ENCODE results near the gene ENG.

DNA sequence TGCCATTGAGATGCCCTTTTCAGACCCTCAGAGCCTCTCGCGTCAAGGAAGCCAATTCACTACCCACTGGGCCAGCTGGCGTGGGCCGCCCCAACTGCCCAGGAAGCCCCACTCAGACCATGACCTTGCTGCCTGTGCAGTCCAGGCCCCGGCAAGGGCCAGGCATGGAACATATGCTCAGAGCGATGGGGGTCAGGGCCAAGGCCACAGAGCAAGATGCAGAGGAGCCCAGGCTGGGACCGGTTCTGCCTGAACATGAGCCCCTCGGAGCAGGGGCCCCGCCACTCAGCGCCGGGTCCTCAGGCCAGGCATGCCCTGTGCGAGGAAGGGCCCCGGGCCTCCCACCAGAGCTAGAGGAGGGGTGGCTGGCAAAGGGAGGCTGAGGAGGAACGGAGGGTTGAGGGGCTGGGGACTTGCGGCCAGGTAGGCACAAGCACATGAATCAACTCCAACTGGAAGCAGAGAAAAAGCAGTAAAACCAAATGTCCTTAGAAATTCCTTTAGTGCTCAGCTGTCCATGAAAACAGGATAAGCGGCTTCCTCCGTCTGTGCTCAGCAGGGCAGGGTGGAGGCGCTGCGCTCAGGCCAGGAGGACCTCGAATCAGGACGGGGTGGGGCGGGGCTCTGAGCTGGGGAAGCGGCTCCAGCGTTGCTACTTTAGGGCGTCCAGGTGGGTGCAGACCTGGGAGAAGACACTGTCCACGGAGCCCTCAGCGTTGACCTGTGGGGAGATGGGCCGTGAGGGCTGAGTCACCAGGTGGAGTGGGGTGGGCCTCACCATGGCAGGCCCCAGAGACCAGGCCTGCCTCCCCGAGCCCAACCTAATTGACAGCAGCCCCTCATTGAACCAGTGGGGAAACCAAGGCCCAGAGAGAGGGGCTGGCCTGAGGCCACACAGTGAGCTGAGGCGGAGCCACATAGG is 13.2 kb upstream of the ENG start:
- TF ChIP-seq CTCF (IDR thresholded peaks at IDR 0.05; ENCODE audit: insufficient read depth, low read length, poor library complexity, severe bottlenecking) (no peak), EZH2phosphoT487 (conservative IDR thresholded peaks at IDR 0.05; ENCODE audit: low read length) (no peak)

Measured in SU-DHL-6 (cell line).